ENCODE results near the gene KCTD10. TPM values are rescaled to one million over a fixed set of nuclear protein-coding genes. Genes with fewer than 3 reads are reported as not detected.

The KCTD10 gene
- total RNA-seq, 3 donors from 2014 or later (not counting 1 experiment from before 2014, with no cell fraction given), result 76.0 to 141 (median 79.0) TPM

DNA sequence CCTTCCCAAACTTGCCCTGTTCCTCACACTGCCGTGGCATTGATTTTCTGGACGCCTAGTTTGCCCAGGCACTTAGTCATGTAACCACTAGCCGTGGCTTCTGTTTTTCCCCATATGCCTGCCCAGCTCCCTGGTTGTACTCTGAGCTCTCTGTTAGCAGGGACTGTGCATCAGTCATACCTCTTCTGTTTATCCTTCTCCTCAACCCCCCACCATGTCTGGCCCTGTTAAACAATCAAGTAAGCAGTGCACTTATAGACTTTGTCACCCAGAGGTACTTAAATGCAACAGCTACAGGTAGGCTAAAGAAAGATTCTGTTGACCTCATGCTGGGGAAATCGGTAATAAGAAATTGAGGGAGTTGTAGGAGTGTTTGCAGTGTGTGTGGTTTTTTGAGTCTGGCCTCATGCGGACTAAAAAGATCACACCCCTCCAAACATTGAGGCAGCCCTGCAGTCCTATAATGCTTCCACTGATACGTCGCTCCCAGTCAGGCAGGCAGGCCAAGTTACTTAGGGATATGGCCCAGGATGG is 17.3 kb upstream of the KCTD10 start:
- H3K9me3 ChIP-seq (ENCODE audit: control insufficient read depth, insufficient read depth, low read length), result no peaks in the 10 kb centered on the region
- H3K4me3 Mint-ChIP-seq, result no peak overlapping the region
- TF ChIP-seq, protein P1, sequence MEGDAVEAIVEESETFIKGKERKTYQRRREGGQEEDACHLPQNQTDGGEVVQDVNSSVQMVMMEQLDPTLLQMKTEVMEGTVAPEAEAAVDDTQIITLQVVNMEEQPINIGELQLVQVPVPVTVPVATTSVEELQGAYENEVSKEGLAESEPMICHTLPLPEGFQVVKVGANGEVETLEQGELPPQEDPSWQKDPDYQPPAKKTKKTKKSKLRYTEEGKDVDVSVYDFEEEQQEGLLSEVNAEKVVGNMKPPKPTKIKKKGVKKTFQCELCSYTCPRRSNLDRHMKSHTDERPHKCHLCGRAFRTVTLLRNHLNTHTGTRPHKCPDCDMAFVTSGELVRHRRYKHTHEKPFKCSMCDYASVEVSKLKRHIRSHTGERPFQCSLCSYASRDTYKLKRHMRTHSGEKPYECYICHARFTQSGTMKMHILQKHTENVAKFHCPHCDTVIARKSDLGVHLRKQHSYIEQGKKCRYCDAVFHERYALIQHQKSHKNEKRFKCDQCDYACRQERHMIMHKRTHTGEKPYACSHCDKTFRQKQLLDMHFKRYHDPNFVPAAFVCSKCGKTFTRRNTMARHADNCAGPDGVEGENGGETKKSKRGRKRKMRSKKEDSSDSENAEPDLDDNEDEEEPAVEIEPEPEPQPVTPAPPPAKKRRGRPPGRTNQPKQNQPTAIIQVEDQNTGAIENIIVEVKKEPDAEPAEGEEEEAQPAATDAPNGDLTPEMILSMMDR (IDR thresholded peaks at IDR 0.05), result no peak
- H3K36me3 ChIP-seq (ENCODE audit: control insufficient read depth, insufficient read depth, low read length), result peaks cover 42% of the 10 kb centered on the region
- ATAC-seq (peak in 2 of 3 donors; percentile 22 to 46), DNase-seq (no peak)
- H3K36me3 Mint-ChIP-seq, result peaks cover 26% of the 10 kb centered on the region
- H3K27ac ChIP-seq (ENCODE audit: low read length), result no peak overlapping the region
- no peaks in the 10 kb centered on the region for H3K27me3 Mint-ChIP-seq (ENCODE audit: low read depth in 2 of 2)
- peak overlapping the region; percentile 77 to 85 for H3K27ac Mint-ChIP-seq
- peaks cover 24 to 36% of the 10 kb centered on the region in 2 donors for H3K4me1 Mint-ChIP-seq
- H3K27me3 ChIP-seq (ENCODE audit: control insufficient read depth, insufficient read depth, low read length), result no peaks in the 10 kb centered on the region
- 73% methylated on average over 7 of the region's 7 CpGs for WGBS (ENCODE audit: insufficient coverage)
- H3K4me3 ChIP-seq (ENCODE audit: low read length), result no peak overlapping the region
- no peaks in the 10 kb centered on the region for H3K9me3 Mint-ChIP-seq
- intact Hi-C loops (cut with micrococcal nuclease), result loop anchor here (2.0 kb wide), 2 partner anchors 18 to 44 kb away; partner anchors contain the start of genes KCTD10 and UBE3B
- H3K4me1 ChIP-seq (ENCODE audit: control insufficient read depth, insufficient read depth, low read length), result peaks cover 7% of the 10 kb centered on the region

- H3K4me1 Mint-ChIP-seq, result peaks cover 24 to 36% of the 10 kb centered on the region in 2 donors
- H3K27me3 ChIP-seq (ENCODE audit: control insufficient read depth, insufficient read depth, low read length), result no peaks in the 10 kb centered on the region
- H3K27me3 Mint-ChIP-seq (ENCODE audit: low read depth in 2 of 2), result no peaks in the 10 kb centered on the region
- DNase-seq, result no peak
- H3K4me1 ChIP-seq (ENCODE audit: control insufficient read depth, insufficient read depth, low read length), result peaks cover 7% of the 10 kb centered on the region
- H3K36me3 Mint-ChIP-seq, result peaks cover 30% of the 10 kb centered on the region
- H3K27ac ChIP-seq (ENCODE audit: low read length), result no peak overlapping the region
- no peaks in the 10 kb centered on the region for H3K9me3 Mint-ChIP-seq
- WGBS (ENCODE audit: insufficient coverage), result 100% methylated on average over 1 of the region's 1 CpG
- H3K27ac Mint-ChIP-seq, result peak overlapping the region; percentile 77 to 85
- peaks cover 44% of the 10 kb centered on the region for H3K36me3 ChIP-seq (ENCODE audit: control insufficient read depth, insufficient read depth, low read length)
- H3K9me3 ChIP-seq (ENCODE audit: control insufficient read depth, insufficient read depth, low read length), result no peaks in the 10 kb centered on the region
- no peak overlapping the region for H3K4me3 Mint-ChIP-seq
- no peak for ATAC-seq
- intact Hi-C loops (cut with micrococcal nuclease), result loop anchor here (2.0 kb wide), 2 partner anchors 17 to 43 kb away; partner anchors contain the start of genes KCTD10 and UBE3B
- H3K4me3 ChIP-seq (ENCODE audit: low read length), result no peak overlapping the region
- TF ChIP-seq, protein P1 (IDR thresholded peaks at IDR 0.05), result no peak
Observed at GRCh38 chr12:109493938-109494337, 16.8 kb upstream of the KCTD10 start.

- TF ChIP-seq, protein P1 (IDR thresholded peaks at IDR 0.05), result no peak
- Mint-ChIP-seq H3K4me1 (peaks cover 24 to 34% of the 10 kb centered on the region in 2 donors), H3K9me3 (no peaks in the 10 kb centered on the region), H3K36me3 (peaks cover 33% of the 10 kb centered on the region), H3K27ac (peak overlapping the region in 1 of 2 donors; percentile 19), H3K4me3 (no peak overlapping the region), H3K27me3 (ENCODE audit: low read depth in 2 of 2) (no peaks in the 10 kb centered on the region)
- intact Hi-C loops (cut with micrococcal nuclease), result no loop called here
- Histone ChIP-seq H3K4me1 (ENCODE audit: control insufficient read depth, insufficient read depth, low read length) (peaks cover 7% of the 10 kb centered on the region), H3K9me3 (ENCODE audit: control insufficient read depth, insufficient read depth, low read length) (no peaks in the 10 kb centered on the region), H3K4me3 (ENCODE audit: low read length) (no peak overlapping the region), H3K27ac (ENCODE audit: low read length) (no peak overlapping the region), H3K27me3 (ENCODE audit: control insufficient read depth, insufficient read depth, low read length) (no peaks in the 10 kb centered on the region), H3K36me3 (ENCODE audit: control insufficient read depth, insufficient read depth, low read length) (peaks cover 44% of the 10 kb centered on the region)
- ATAC-seq (no peak), DNase-seq (no peak)
Observed at GRCh38 chr12:109493090-109493489, 16.0 kb upstream of the KCTD10 start.

- Histone ChIP-seq H3K27ac (ENCODE audit: low read length) (no peak overlapping the region), H3K4me1 (ENCODE audit: control insufficient read depth, insufficient read depth, low read length) (peaks cover 7% of the 10 kb centered on the region), H3K4me3 (ENCODE audit: low read length) (no peak overlapping the region), H3K27me3 (ENCODE audit: control insufficient read depth, insufficient read depth, low read length) (no peaks in the 10 kb centered on the region), H3K36me3 (ENCODE audit: control insufficient read depth, insufficient read depth, low read length) (peaks cover 45% of the 10 kb centered on the region), H3K9me3 (ENCODE audit: control insufficient read depth, insufficient read depth, low read length) (no peaks in the 10 kb centered on the region)
- peaks cover 26% of the 10 kb centered on the region for H3K36me3 Mint-ChIP-seq
- ATAC-seq (no peak), DNase-seq (no peak)
- peaks cover 24 to 27% of the 10 kb centered on the region in 2 donors for H3K4me1 Mint-ChIP-seq
- H3K4me3 Mint-ChIP-seq, result no peak overlapping the region
- no peak overlapping the region for H3K27ac Mint-ChIP-seq
- no peaks in the 10 kb centered on the region for H3K9me3 Mint-ChIP-seq
- TF ChIP-seq, protein P1 (IDR thresholded peaks at IDR 0.05), result no peak
- H3K27me3 Mint-ChIP-seq (ENCODE audit: low read depth in 2 of 2), result no peaks in the 10 kb centered on the region
- intact Hi-C loops (cut with micrococcal nuclease), result no loop called here
- 99% methylated on average over 3 of the region's 5 CpGs for WGBS (ENCODE audit: insufficient coverage)
Observed at GRCh38 chr12:109492371-109492770, 15.3 kb upstream of the KCTD10 start.
